H1 (cell line): ENCODE data around the gene SYCE1L. TPM values are rescaled to one million over a fixed set of nuclear protein-coding genes. Genes with fewer than 3 reads are reported as not detected.

Experiments used
- CTCF ChIA-PET: fragments of 300-600 bp; sonication (Branson Sonifier 250); formaldehyde crosslinking; loops from one replicate; lab custom pipeline; 2021; ENCODE audit not compliant: partially characterized antibody; lab: Charles Lee
- POLR2A ChIA-PET: fragments of 300-600 bp; sonication (Branson Sonifier 250); formaldehyde crosslinking; loops from one replicate; lab custom pipeline; 2021; ENCODE audit warnings: inconsistent platforms; ENCODE audit not compliant: partially characterized antibody; lab: Charles Lee
- DNase-seq, 2 experiments: peaks; one replicate each; pipeline versions ENCODE4 v3.0.0 to v3.0.0-alpha.2; 2010 to 2022; ENCODE audit warnings: low spot score in 2 of 2, low read depth in 1 of 2, mixed read lengths in 1 of 2
- FAIRE-seq: peaks from 2 replicates; lab custom pipeline; 2011; peaks lifted over from hg19 to GRCh38; lab: Jason Lieb, UNC
- H2AFZ ChIP-seq: 2 replicates; pipeline ENCODE4 v1.8.1; 2012; ENCODE audit warnings: low read length, inconsistent platforms
- H2AK5ac ChIP-seq: 2 replicates; pipeline ENCODE4 v1.6.1; 2013; ENCODE audit warnings: low read depth, low read length
- H2BK120ac ChIP-seq: replicated peaks from 2 replicates; pipeline ENCODE3; 2013; ENCODE audit warnings: low read depth, low read length, inconsistent platforms
- H2BK12ac ChIP-seq: 2 replicates; pipeline ENCODE4 v1.6.1; 2013; ENCODE audit warnings: low read depth, low read length
- H2BK15ac ChIP-seq: 2 replicates; pipeline ENCODE4 v1.6.1; 2013; ENCODE audit warnings: low read length
- H2BK20ac ChIP-seq: 2 replicates; pipeline ENCODE4 v1.6.1; 2013; ENCODE audit warnings: low read length
- H2BK5ac ChIP-seq: 2 replicates; pipeline ENCODE4 v1.6.1; 2013; ENCODE audit warnings: low read depth, low read length
- H3K14ac ChIP-seq: 2 replicates; pipeline ENCODE4 v1.6.1; 2013; ENCODE audit warnings: inconsistent platforms; ENCODE audit not compliant: insufficient read length
- H3K18ac ChIP-seq: 2 replicates; pipeline ENCODE4 v1.6.1; 2013; ENCODE audit warnings: low read length; ENCODE audit errors: extremely low read depth
- H3K23ac ChIP-seq: 2 replicates; pipeline ENCODE4 v1.6.1; 2013; ENCODE audit warnings: inconsistent platforms; ENCODE audit not compliant: insufficient read length
- H3K23me2 ChIP-seq: 2 replicates; pipeline ENCODE4 v1.6.1; 2013; ENCODE audit warnings: low read depth, low read length
- H3K27ac ChIP-seq: 2 replicates; pipeline ENCODE4 v1.6.1; 2011; ENCODE audit warnings: low read depth, low read length, inconsistent platforms
- H3K27me3 ChIP-seq, 4 experiments: replicated peaks in 1 of 4; 1 replicate in 1 of 4; 2 replicates in 3 of 4; pipeline versions ENCODE4 v1.6.1 to v1.8.1; 2011 to 2013; ENCODE audit warnings: low read length in 3 of 4, mild to moderate bottlenecking in 3 of 4, inconsistent platforms in 2 of 4, mixed read lengths in 2 of 4, moderate library complexity in 1 of 4; ENCODE audit not compliant: control insufficient read depth in 3 of 4, insufficient read depth in 3 of 4; ENCODE audit errors: extremely low read depth in 1 of 4
- H3K36me3 ChIP-seq, 4 experiments: 2 replicates each; pipeline versions ENCODE4 v1.6.1 to v1.8.1; 2011 to 2013; ENCODE audit warnings: mild to moderate bottlenecking in 4 of 4, low read length in 3 of 4, moderate library complexity in 2 of 4, control low read depth in 1 of 4, inconsistent platforms in 1 of 4; ENCODE audit not compliant: insufficient read depth in 4 of 4, control insufficient read depth in 2 of 4
- H3K4ac ChIP-seq: replicated peaks from 2 replicates; pipeline ENCODE3; 2013; ENCODE audit warnings: low read length, low read depth, mixed read lengths, inconsistent platforms; ENCODE audit not compliant: insufficient read length
- H3K4me1 ChIP-seq, 4 experiments: replicated peaks in 1 of 4; 1 replicate in 1 of 4; 2 replicates in 3 of 4; pipeline versions ENCODE4 v1.6.1 to v1.8.1; 2011 to 2013; ENCODE audit warnings: low read length in 3 of 4, inconsistent platforms in 2 of 4, mixed read lengths in 1 of 4; ENCODE audit not compliant: insufficient read depth in 4 of 4, control insufficient read depth in 3 of 4
- H3K4me2 ChIP-seq, 2 experiments: 2 replicates each; pipeline versions ENCODE4 v1.6.1 to v1.8.1; 2011 to 2013; ENCODE audit warnings: low read depth in 2 of 2, low read length in 2 of 2, control low read depth in 1 of 2, inconsistent platforms in 1 of 2, mild to moderate bottlenecking in 1 of 2; ENCODE audit not compliant: insufficient read depth in 1 of 2
- H3K4me3 ChIP-seq, 4 experiments: fragments of 200-600, 300-600 bp in 1 of 4; sonication (generic), shearing (Covaris generic), sonication (Bioruptor Twin) in 1 of 4; 2 replicates each; pipeline versions ENCODE4 v1.5.1 to v1.8.1; 2011 to 2016; ENCODE audit warnings: low read length in 4 of 4, low read depth in 3 of 4, control low read depth in 2 of 4, inconsistent platforms in 2 of 4, mild to moderate bottlenecking in 2 of 4, mixed read lengths in 1 of 4, moderate library complexity in 1 of 4; ENCODE audit not compliant: insufficient read depth in 2 of 4; ENCODE audit errors: extremely low read depth in 1 of 4
- H3K56ac ChIP-seq: replicated peaks from 2 replicates; pipeline ENCODE3; 2013; ENCODE audit warnings: low read depth, mild to moderate bottlenecking, mixed read lengths, low read length, inconsistent platforms; ENCODE audit not compliant: insufficient read length
- H3K79me1 ChIP-seq: 2 replicates; pipeline ENCODE4 v1.6.1; 2013; ENCODE audit warnings: low read depth, low read length, control low read depth
- H3K79me2 ChIP-seq, 2 experiments: 2 replicates each; pipeline versions ENCODE4 v1.6.1 to v1.8.1; 2012 to 2013; ENCODE audit warnings: low read length in 2 of 2, mild to moderate bottlenecking in 2 of 2, inconsistent platforms in 1 of 2; ENCODE audit not compliant: insufficient read depth in 2 of 2, control insufficient read depth in 1 of 2
- H3K9ac ChIP-seq, 4 experiments: replicated peaks in 1 of 4; 1 replicate in 1 of 4; 2 replicates in 3 of 4; pipeline versions ENCODE4 v1.6.1 to v1.8.1; 2011 to 2013; ENCODE audit warnings: low read depth in 3 of 4, low read length in 3 of 4, control low read depth in 2 of 4, mild to moderate bottlenecking in 2 of 4, moderate library complexity in 2 of 4, inconsistent platforms in 1 of 4; ENCODE audit errors: extremely low read depth in 1 of 4
- H3K9me3 ChIP-seq, 2 experiments: 2 replicates each; pipeline versions ENCODE4 v1.6.1 to v1.8.1; 2012 to 2013; ENCODE audit warnings: mild to moderate bottlenecking in 2 of 2, moderate library complexity in 2 of 2, control low read depth in 1 of 2, inconsistent platforms in 1 of 2, low read depth in 1 of 2, low read length in 1 of 2, mixed read lengths in 1 of 2; ENCODE audit not compliant: insufficient read depth in 2 of 2
- H4K20me1 ChIP-seq, 2 experiments: replicated peaks in 1 of 2; 2 replicates each; pipeline versions ENCODE3 to v1.8.1; 2011 to 2013; ENCODE audit warnings: inconsistent platforms in 2 of 2, low read length in 2 of 2, mild to moderate bottlenecking in 1 of 2; ENCODE audit not compliant: insufficient read depth in 2 of 2, control insufficient read depth in 1 of 2
- H4K5ac ChIP-seq: 2 replicates; pipeline ENCODE4 v1.6.1; 2013; ENCODE audit warnings: low read length, low read depth, mixed read lengths, inconsistent platforms; ENCODE audit not compliant: insufficient read length
- H4K8ac ChIP-seq: 2 replicates; pipeline ENCODE4 v1.8.0; 2013; ENCODE audit warnings: mild to moderate bottlenecking, moderate library complexity, low read length, inconsistent platforms; ENCODE audit not compliant: insufficient read depth; ENCODE audit errors: extremely low read depth
- H4K91ac ChIP-seq: replicated peaks from 2 replicates; pipeline ENCODE3; 2013; ENCODE audit warnings: low read length, mixed read lengths, inconsistent platforms; ENCODE audit not compliant: insufficient read length
- ASH2L ChIP-seq: fragments of 200-600, 300-600 bp; sonication (generic); IDR thresholded peaks from one replicate; pipeline ENCODE4 v1.7.1; 2017; ENCODE audit warnings: low read length
- BACH1 ChIP-seq: IDR thresholded peaks from 2 replicates; pipeline ENCODE4 v1.6.1; 2012; ENCODE audit warnings: low read length, improper control_type of control experiment
- CBX8 ChIP-seq: fragments of 300-800, 300-1000 bp; sonication (generic); IDR thresholded peaks from 2 replicates; pipeline ENCODE4 v1.7.1; 2016; ENCODE audit warnings: low read depth, low read length, borderline replicate concordance
- EP300 ChIP-seq, 2 experiments: IDR thresholded peaks; 1 replicate in 1 of 2; 2 replicates in 1 of 2; pipeline ENCODE4 v1.6.1; 2011 to 2012; ENCODE audit warnings: low read depth in 2 of 2, low read length in 2 of 2, mild to moderate bottlenecking in 2 of 2, borderline replicate concordance in 1 of 2, inconsistent platforms in 1 of 2, moderate library complexity in 1 of 2
- EZH2 ChIP-seq: fragments of 200-600 bp; sonication (generic); IDR thresholded peaks from 2 replicates; pipeline ENCODE4 v1.7.1; 2012; ENCODE audit warnings: low read depth, mild to moderate bottlenecking, moderate library complexity, low read length, inconsistent platforms; ENCODE audit not compliant: severe bottlenecking
- POLR2AphosphoS5 ChIP-seq: IDR thresholded peaks from 2 replicates; pipeline ENCODE4 v1.6.1; 2011; ENCODE audit warnings: low read depth, low read length
- RXRA ChIP-seq: IDR thresholded peaks from 2 replicates; pipeline ENCODE4 v1.6.1; 2011; ENCODE audit warnings: low read depth, mild to moderate bottlenecking, low read length, moderate library complexity; ENCODE audit not compliant: insufficient read depth
- TAF7 ChIP-seq: optimal IDR thresholded peaks from 2 replicates; pipeline ENCODE3; 2011; ENCODE audit warnings: low read depth, mild to moderate bottlenecking, inconsistent platforms, low read length, moderate library complexity, borderline replicate concordance
- TCF12 ChIP-seq: IDR thresholded peaks from 2 replicates; pipeline ENCODE4 v1.6.1; 2011; ENCODE audit warnings: low read depth, mild to moderate bottlenecking, low read length
- WGBS, 2 experiments: shearing (Covaris generic) in 1 of 2; methylation state at CpG; one replicate each; pipeline versions ENCODE4 v1.1.6 to v1.1.7; 2013 to 2015; ENCODE audit warnings: low lambda C conversion rate in 2 of 2, mixed read lengths in 2 of 2, inconsistent platforms in 1 of 2, low coverage in 1 of 2, missing lambda C conversion rate in 1 of 2; ENCODE audit not compliant: insufficient replicate concordance in 2 of 2, insufficient coverage in 1 of 2, insufficient read length in 1 of 2; ENCODE audit errors: extremely low coverage in 1 of 2, missing lambda C conversion rate in 1 of 2; 5-methylcytosine and 5-hydroxymethylcytosine counted together
- polyA plus RNA-seq, 7 experiments: library from polyadenylated mRNA; depleted of rRNA in 3 of 7; stranded (reverse) in 5 of 7; unstranded in 2 of 7; fragments of >200 nt in 5 of 7; fragments of 200-250 nt in 2 of 7; gene quantifications; 1 replicate in 5 of 7; 2 replicates in 1 of 7; 4 replicates in 1 of 7; pipeline versions ENCODE4 v1.2.1 to v1.2.3, GENCODE V29; 2011 to 2013; ENCODE audit warnings: missing spikeins in 2 of 7, mixed read lengths in 2 of 7
- total RNA-seq: library from RNA; stranded (reverse); fragmentation: NEBNext Ultra II Directional; extraction: Animal tissue kit (Norgen Biotek cat#: 25700); gene quantifications from 2 replicates; pipeline ENCODE4 v1.2.1, GENCODE V29; 2021
- TF ChIP-seq, protein P1 (sequence below): IDR thresholded peaks from 2 replicates; pipeline ENCODE4 v1.6.1; 2012; ENCODE audit warnings: low read length, inconsistent platforms

The SYCE1L gene
- total and polyA plus RNA-seq, 2 of the 8 experiments (the other 6 are each of a cell fraction or from before 2014, with no cell fraction given) = 5.8 to 6.8 TPM

DNA sequence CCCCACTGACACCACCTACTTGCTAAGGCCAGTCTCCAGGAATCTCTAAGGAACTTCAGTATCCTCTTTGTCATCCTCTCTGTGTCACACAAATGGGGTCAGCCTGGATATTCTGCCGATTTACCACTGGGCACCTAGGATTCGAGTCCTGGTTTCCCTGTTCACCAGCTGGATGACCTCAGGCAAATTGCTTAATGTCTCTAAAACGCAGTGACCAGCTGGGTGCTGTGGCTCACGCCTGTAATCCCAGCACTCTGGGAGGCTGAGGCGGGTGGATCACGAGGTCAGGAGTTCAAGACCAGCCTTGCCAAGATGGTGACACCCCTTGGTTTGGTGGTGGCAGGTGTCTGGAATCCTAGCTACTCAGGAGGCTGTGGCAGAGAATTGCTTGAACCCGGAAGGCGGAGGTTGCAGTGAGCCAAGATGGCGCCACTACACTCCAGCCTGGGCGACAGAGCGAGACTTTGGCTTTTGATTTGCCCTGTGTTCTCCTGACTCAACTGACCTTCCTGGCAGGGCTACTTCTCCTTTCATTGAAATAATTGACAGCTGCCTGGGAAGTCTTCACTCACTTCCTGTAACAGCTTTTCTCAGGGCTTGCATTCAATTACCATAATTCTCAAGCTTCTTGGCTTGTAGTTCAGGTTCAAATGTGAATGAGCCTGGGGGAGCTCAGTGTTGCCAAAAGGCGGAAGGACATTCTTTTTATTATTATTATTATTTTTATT lies 15.4 kb downstream of the SYCE1L start:
- Histone ChIP-seq H3K18ac (no peak overlapping the region), H3K23me2 (peaks cover 5% of the 10 kb centered on the region; the same call in 1 of the 2 replicates), H4K20me1 (no peaks in the 10 kb centered on the region), H2BK15ac (no peak overlapping the region), H2AFZ (no peak overlapping the region), H2BK20ac (no peak overlapping the region), H3K4ac (no peak overlapping the region), H3K79me2 (no peaks in the 10 kb centered on the region), H2BK12ac (no peak overlapping the region), H3K36me3 (no peaks in the 10 kb centered on the region), H3K27ac (no peak overlapping the region), H3K9me3 (no peaks in the 10 kb centered on the region), H3K27me3 (no peaks in the 10 kb centered on the region; a peak in 1 of 7 replicates), H3K4me3 (no peak overlapping the region), H4K91ac (no peak overlapping the region), H4K5ac (no peak overlapping the region), H3K4me1 (peaks cover 0 to 16% (median 11%) of the 10 kb centered on the region in 4 experiments; a peak in 6 of 7 replicates), H3K79me1 (no peaks in the 10 kb centered on the region; the same call in 1 of the 2 replicates), H3K23ac (no peak overlapping the region), H3K56ac (no peak overlapping the region), H2AK5ac (no peak overlapping the region), H3K9ac (no peak overlapping the region), H3K14ac (no peak overlapping the region), H2BK5ac (no peak overlapping the region), H4K8ac (no peak overlapping the region), H2BK120ac (no peak overlapping the region), H3K4me2 (no peak overlapping the region; a peak in 1 of 4 replicates)
- no peak for DNase-seq
- POLR2A ChIA-PET = interaction anchor here (1.1 kb wide), 1 partner anchor 24 kb away, joined by 3 read pairs; no protein-coding TSS in a partner anchor
- FAIRE-seq = no peak
- no peak for TF ChIP-seq TAF7
- no peak for TF ChIP-seq EP300 (IDR thresholded peaks at IDR 0.05; ENCODE audit: borderline replicate concordance in 1 of 2, low read depth in 2 of 2, low read length in 2 of 2)
- TF ChIP-seq POLR2AphosphoS5 = no peak
- TF ChIP-seq, protein P1, sequence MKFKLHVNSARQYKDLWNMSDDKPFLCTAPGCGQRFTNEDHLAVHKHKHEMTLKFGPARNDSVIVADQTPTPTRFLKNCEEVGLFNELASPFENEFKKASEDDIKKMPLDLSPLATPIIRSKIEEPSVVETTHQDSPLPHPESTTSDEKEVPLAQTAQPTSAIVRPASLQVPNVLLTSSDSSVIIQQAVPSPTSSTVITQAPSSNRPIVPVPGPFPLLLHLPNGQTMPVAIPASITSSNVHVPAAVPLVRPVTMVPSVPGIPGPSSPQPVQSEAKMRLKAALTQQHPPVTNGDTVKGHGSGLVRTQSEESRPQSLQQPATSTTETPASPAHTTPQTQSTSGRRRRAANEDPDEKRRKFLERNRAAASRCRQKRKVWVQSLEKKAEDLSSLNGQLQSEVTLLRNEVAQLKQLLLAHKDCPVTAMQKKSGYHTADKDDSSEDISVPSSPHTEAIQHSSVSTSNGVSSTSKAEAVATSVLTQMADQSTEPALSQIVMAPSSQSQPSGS = no peak
- no peak for TF ChIP-seq EZH2
- TF ChIP-seq RXRA = no peak
- TF ChIP-seq TCF12 = no peak
- TF ChIP-seq ASH2L = no peak
- no peak for TF ChIP-seq CBX8
- TF ChIP-seq BACH1 = no peak
- CTCF ChIA-PET = interaction anchor here (1.2 to 1.7 kb wide), 2 partner anchors 8 to 14 kb away, joined by 3 to 11 read pairs; no protein-coding TSS in a partner anchor
- 82% methylated on average over 12 of the region's 12 CpGs; no CpG with 5 or more reads in 1 of the 2 experiments for WGBS, 2 experiments
